Measurements from ENCODE around the gene MFN2.

GRCh38 chr1:12052008-12052573 lies 71.8 kb downstream of the MFN2 start:
- TF ChIP-seq ESRRA (IDR thresholded peaks at IDR 0.05; ENCODE audit: borderline replicate concordance, low read depth) (no peak; the same call in 1 of the 2 replicates), USF2 (CRISPR knock-in tag; IDR thresholded peaks at IDR 0.05) (no peak), JUN (IDR thresholded peaks at IDR 0.05; ENCODE audit: borderline replicate concordance, low read depth, low read length) (peak; percentile 97), JUN (CRISPR knock-in tag; IDR thresholded peaks at IDR 0.05; ENCODE audit: borderline replicate concordance) (no peak), CBX8 (IDR thresholded peaks at IDR 0.05; ENCODE audit: borderline replicate concordance, extremely low read depth, low read depth, low read length, poor library complexity, severe bottlenecking) (no peak), HNRNPUL1 (IDR thresholded peaks at IDR 0.05; ENCODE audit: low read length) (no peak), EZH2 (IDR thresholded peaks at IDR 0.05; ENCODE audit: borderline replicate concordance, low read depth, low read length) (no peak)
